ENCODE measurements around the gene PI4KA. TPM values are rescaled to one million over a fixed set of nuclear protein-coding genes. Genes with fewer than 3 reads are reported as not detected.

PI4KA gene
- total RNA-seq, 2 donors from 2014 or later, result 46.7 to 55.1 TPM

- no peak overlapping the region for H3K4me3 ChIP-seq
- no peak overlapping the region for H3K27ac ChIP-seq
- H3K27me3 ChIP-seq, result no peaks in the 10 kb centered on the region
- TF ChIP-seq, protein P1, sequence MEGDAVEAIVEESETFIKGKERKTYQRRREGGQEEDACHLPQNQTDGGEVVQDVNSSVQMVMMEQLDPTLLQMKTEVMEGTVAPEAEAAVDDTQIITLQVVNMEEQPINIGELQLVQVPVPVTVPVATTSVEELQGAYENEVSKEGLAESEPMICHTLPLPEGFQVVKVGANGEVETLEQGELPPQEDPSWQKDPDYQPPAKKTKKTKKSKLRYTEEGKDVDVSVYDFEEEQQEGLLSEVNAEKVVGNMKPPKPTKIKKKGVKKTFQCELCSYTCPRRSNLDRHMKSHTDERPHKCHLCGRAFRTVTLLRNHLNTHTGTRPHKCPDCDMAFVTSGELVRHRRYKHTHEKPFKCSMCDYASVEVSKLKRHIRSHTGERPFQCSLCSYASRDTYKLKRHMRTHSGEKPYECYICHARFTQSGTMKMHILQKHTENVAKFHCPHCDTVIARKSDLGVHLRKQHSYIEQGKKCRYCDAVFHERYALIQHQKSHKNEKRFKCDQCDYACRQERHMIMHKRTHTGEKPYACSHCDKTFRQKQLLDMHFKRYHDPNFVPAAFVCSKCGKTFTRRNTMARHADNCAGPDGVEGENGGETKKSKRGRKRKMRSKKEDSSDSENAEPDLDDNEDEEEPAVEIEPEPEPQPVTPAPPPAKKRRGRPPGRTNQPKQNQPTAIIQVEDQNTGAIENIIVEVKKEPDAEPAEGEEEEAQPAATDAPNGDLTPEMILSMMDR (IDR thresholded peaks at IDR 0.05), result no peak
- no peak for DNase-seq (ENCODE audit: low spot score)
- H3K36me3 ChIP-seq, result peaks cover 8% of the 10 kb centered on the region
- no peaks in the 10 kb centered on the region for H3K9me3 ChIP-seq
- peaks cover 0 to 31% of the 10 kb centered on the region in 2 donors for H3K4me1 ChIP-seq
Observed at GRCh38 chr22:20865875-20866445, 7.3 kb upstream of the PI4KA start.

GRCh38 chr22:20865331-20865730, 6.7 kb upstream of the PI4KA start:
- no peak for DNase-seq (ENCODE audit: low spot score)
- H3K27me3 ChIP-seq, result no peaks in the 10 kb centered on the region
- H3K36me3 ChIP-seq, result peaks cover 1% of the 10 kb centered on the region
- TF ChIP-seq, protein P1 (IDR thresholded peaks at IDR 0.05), result no peak
- no peak overlapping the region for H3K4me3 ChIP-seq
- H3K4me1 ChIP-seq, result peaks cover 0 to 36% of the 10 kb centered on the region in 2 donors
- H3K27ac ChIP-seq, result no peak overlapping the region
- H3K9me3 ChIP-seq, result no peaks in the 10 kb centered on the region

GRCh38 chr22:20864186-20864908, 5.7 kb upstream of the PI4KA start:
- TF ChIP-seq, protein P1 (IDR thresholded peaks at IDR 0.05), result no peak
- Histone ChIP-seq H3K27me3 (no peaks in the 10 kb centered on the region), H3K4me3 (no peak overlapping the region), H3K9me3 (no peaks in the 10 kb centered on the region), H3K27ac (no peak overlapping the region), H3K36me3 (no peaks in the 10 kb centered on the region), H3K4me1 (peaks cover 0 to 45% of the 10 kb centered on the region in 2 donors)
- DNase-seq (ENCODE audit: low spot score), result no peak

GRCh38 chr22:20863366-20863765, 4.8 kb upstream of the PI4KA start:
- TF ChIP-seq, protein P1 (IDR thresholded peaks at IDR 0.05), result no peak
- Histone ChIP-seq H3K27ac (no peak overlapping the region), H3K4me1 (peaks cover 0 to 43% of the 10 kb centered on the region in 2 donors), H3K27me3 (no peaks in the 10 kb centered on the region), H3K36me3 (no peaks in the 10 kb centered on the region), H3K9me3 (no peaks in the 10 kb centered on the region), H3K4me3 (no peak overlapping the region)
- DNase-seq (ENCODE audit: low spot score), result no peak

DNA sequence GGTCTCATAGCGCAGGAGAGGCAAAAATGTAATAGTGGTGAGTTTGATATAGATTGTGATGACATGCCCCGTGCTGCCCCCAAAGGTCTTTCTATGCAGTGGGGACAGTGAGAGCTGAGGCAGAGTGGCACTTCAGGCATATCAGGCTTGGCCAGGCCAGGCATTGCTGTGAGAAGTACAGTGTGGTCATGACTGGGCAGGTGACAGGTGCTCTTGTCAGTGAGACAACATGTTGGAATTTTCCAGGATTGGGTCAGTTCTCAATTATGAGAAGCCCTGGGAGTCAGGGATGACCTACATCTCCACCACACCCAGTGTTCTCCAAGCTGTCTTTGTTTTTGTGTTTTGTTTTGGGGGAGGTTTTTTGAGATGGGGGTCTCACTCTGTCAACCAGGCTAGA, 3.9 kb upstream of the PI4KA start:
- no peaks in the 10 kb centered on the region for H3K27me3 ChIP-seq
- no peak for DNase-seq (ENCODE audit: low spot score)
- H3K4me1 ChIP-seq, result peaks cover 0 to 39% of the 10 kb centered on the region in 2 donors
- no peaks in the 10 kb centered on the region for H3K36me3 ChIP-seq
- H3K4me3 ChIP-seq, result no peak overlapping the region
- H3K9me3 ChIP-seq, result no peaks in the 10 kb centered on the region
- TF ChIP-seq, protein P1 (IDR thresholded peaks at IDR 0.05), result no peak
- H3K27ac ChIP-seq, result no peak overlapping the region
